Thyroid gland (tissue), 4 donors: ENCODE measurements around the gene CNRIP1. TPM values are rescaled to one million over a fixed set of nuclear protein-coding genes. Genes with fewer than 3 reads are reported as not detected.

Source experiments
- DNase-seq, 2 donors: peaks; one replicate each; pipeline ENCODE4 v3.0.0-alpha.2; 2019
- H3K27ac ChIP-seq, 3 donors: fragments of 200-600 bp; sonication (generic); 1 replicate in 2 of 3; 2 replicates in 1 of 3; pipeline ENCODE4 v1.5.1; 2016 to 2019; ENCODE audit warnings: mild to moderate bottlenecking in 1 of 3, moderate library complexity in 1 of 3
- H3K27me3 ChIP-seq: fragments of 200-600 bp; sonication (generic); one replicate; pipeline ENCODE4 v1.5.1; 2019
- H3K36me3 ChIP-seq, 2 donors: fragments of 200-600 bp; sonication (generic); one replicate each; pipeline ENCODE4 v1.5.1; 2016 to 2019
- H3K4me1 ChIP-seq, 2 donors: fragments of 200-600 bp; sonication (generic); one replicate each; pipeline ENCODE4 v1.5.1; 2017 to 2019
- H3K4me3 ChIP-seq, 3 donors: fragments of 200-600 bp; sonication (generic); replicated peaks in 1 of 3; 1 replicate in 2 of 3; 2 replicates in 1 of 3; pipeline ENCODE4 v1.5.1; 2016; ENCODE audit warnings: mild to moderate bottlenecking in 1 of 3
- H3K9me3 ChIP-seq: fragments of 200-600 bp; sonication (generic); one replicate; pipeline ENCODE4 v1.5.1; 2017
- POLR2A ChIP-seq, 2 donors: fragments of 450-650 bp; IDR thresholded peaks; one replicate each; pipeline ENCODE4 v1.6.1; 2017; ENCODE audit warnings: antibody characterized with exemption in 2 of 2, mild to moderate bottlenecking in 2 of 2, moderate library complexity in 1 of 2
- WGBS, 2 donors: methylation state at CpG; one replicate each; pipeline ENCODE4 v1.1.5; 2017; 5-methylcytosine and 5-hydroxymethylcytosine counted together
- intact Hi-C: fragments of 100-400 bp; cut with DNase I; formaldehyde crosslinking; loops from one replicate; pipeline ENCODE4 v1.15.1; 2023
- total RNA-seq, 4 donors: library from RNA; depleted of rRNA; stranded (reverse); fragments of >200 nt; gene quantifications; one replicate each; pipeline ENCODE4 v1.2.3, GENCODE V29; 2016
- TF ChIP-seq, protein P1 (sequence below), 6 experiments: fragments of 200-600 bp in 3 of 6; fragments of 450-650 bp in 3 of 6; sonication (generic) in 3 of 6; IDR thresholded peaks; one replicate each; pipeline ENCODE4 v1.5.1; 2016 to 2019; ENCODE audit warnings: antibody characterized with exemption in 6 of 6, mild to moderate bottlenecking in 2 of 6, inconsistent platforms in 1 of 6, moderate library complexity in 1 of 6

CNRIP1 gene
- total RNA-seq, 4 donors from 2014 or later, result 2.5 to 25.7 (median 17.1) TPM

- H3K4me3 ChIP-seq, result no peak overlapping the region
- DNase-seq, result no peak
- no peaks in the 10 kb centered on the region for H3K36me3 ChIP-seq
- no peaks in the 10 kb centered on the region for H3K27me3 ChIP-seq
- no peaks in the 10 kb centered on the region for H3K4me1 ChIP-seq
- intact Hi-C loops, result no loop called here
- 82 to 87% methylated on average over 6 of the region's 6 CpGs for WGBS, 2 donors
- H3K9me3 ChIP-seq, result no peaks in the 10 kb centered on the region
- TF ChIP-seq, protein P1, sequence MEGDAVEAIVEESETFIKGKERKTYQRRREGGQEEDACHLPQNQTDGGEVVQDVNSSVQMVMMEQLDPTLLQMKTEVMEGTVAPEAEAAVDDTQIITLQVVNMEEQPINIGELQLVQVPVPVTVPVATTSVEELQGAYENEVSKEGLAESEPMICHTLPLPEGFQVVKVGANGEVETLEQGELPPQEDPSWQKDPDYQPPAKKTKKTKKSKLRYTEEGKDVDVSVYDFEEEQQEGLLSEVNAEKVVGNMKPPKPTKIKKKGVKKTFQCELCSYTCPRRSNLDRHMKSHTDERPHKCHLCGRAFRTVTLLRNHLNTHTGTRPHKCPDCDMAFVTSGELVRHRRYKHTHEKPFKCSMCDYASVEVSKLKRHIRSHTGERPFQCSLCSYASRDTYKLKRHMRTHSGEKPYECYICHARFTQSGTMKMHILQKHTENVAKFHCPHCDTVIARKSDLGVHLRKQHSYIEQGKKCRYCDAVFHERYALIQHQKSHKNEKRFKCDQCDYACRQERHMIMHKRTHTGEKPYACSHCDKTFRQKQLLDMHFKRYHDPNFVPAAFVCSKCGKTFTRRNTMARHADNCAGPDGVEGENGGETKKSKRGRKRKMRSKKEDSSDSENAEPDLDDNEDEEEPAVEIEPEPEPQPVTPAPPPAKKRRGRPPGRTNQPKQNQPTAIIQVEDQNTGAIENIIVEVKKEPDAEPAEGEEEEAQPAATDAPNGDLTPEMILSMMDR (IDR thresholded peaks at IDR 0.05), result no peak
- no peak for TF ChIP-seq POLR2A (IDR thresholded peaks at IDR 0.05)
- H3K27ac ChIP-seq, result no peak overlapping the region
These were observed 26.0 kb downstream of the CNRIP1 start for GRCh38 chr2:68293755-68294154.

DNA sequence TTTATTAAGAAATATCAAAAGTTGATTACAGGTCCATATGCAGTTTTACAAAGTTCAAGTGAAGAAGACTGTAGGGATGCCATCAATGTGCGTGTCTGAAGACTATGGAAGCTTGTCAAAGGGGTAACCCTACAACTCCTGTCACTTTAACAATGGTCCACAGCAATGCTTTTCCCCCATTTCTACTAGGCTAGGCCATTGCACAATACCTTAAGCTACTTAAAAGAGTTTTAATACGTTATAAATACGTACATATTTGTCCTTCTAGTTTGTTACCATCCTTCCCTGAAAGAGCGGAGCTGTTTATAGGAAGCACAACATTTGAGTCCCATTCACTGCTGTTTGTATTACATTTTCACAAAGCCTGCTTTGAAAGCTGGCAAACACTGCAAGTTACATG is 26.7 kb downstream of the CNRIP1 start:
- no peak overlapping the region for H3K4me3 ChIP-seq
- intact Hi-C loops, result no loop called here
- H3K9me3 ChIP-seq, result no peaks in the 10 kb centered on the region
- H3K36me3 ChIP-seq, result no peaks in the 10 kb centered on the region
- TF ChIP-seq, protein P1 (IDR thresholded peaks at IDR 0.05), result no peak
- TF ChIP-seq POLR2A (IDR thresholded peaks at IDR 0.05), result no peak
- 92 to 93% methylated on average over 4 of the region's 4 CpGs for WGBS, 2 donors
- H3K27ac ChIP-seq, result no peak overlapping the region
- H3K4me1 ChIP-seq, result peaks cover 0 to 2% of the 10 kb centered on the region in 2 donors
- DNase-seq, result no peak
- no peaks in the 10 kb centered on the region for H3K27me3 ChIP-seq

DNA sequence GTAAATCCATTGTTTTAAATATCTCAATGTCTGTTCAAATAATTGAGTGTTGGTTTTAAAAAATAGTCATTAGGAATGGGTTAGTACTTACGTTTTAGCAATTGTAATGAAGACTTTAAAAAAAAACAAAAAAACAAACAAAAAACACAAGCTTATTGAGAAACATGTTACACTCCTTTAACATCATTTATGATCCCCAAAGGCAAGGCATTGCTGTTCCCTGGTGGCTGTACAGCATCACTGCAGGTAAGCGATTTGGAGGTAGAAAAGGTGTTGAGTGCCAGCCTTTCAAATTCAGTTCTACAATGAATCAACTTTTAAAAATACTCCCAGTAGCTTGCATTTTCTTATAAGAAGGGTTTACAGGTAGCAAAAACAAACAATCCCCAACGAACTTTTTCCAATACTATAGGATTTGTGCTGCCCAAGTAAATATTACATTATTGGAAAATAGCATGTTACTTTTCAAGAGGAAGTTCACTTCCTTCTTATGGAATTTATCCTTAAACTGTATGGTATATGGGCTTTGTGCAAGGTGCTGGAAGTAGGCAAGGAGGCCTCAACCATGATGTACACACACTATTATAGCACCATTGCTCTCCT is 27.5 kb downstream of the CNRIP1 start:
- intact Hi-C loops, result no loop called here
- no peak for TF ChIP-seq POLR2A (IDR thresholded peaks at IDR 0.05)
- TF ChIP-seq, protein P1 (IDR thresholded peaks at IDR 0.05), result peak; percentile 60 to 80 (median 72)
- H3K27me3 ChIP-seq, result no peaks in the 10 kb centered on the region
- no peaks in the 10 kb centered on the region for H3K36me3 ChIP-seq
- H3K9me3 ChIP-seq, result no peaks in the 10 kb centered on the region
- H3K27ac ChIP-seq, result no peak overlapping the region
- peak in 1 of 2 donors; percentile 11 for DNase-seq
- no peak overlapping the region for H3K4me3 ChIP-seq
- H3K4me1 ChIP-seq, result peaks cover 6 to 8% of the 10 kb centered on the region in 2 donors
- 24 to 39% methylated on average over 3 of the region's 3 CpGs for WGBS, 2 donors

DNA sequence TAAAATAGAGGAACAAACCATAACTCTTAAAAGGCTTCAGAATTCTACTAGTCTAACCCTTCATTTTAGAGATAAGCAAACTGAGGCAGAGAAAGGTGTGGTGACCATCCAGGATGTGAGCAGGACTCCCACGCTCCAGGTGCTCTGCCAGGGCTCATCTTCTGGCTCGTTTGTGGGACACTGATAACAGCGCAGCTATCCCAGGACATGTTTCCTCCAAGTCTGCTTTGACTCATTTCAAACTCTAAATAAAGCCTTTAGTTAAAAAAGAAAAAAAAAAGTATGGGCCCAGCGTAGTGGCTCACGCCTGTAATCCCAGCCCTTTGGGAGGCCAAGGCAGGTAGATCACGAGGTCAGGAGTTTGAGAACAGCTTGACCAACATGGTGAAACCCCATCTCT is 28.4 kb downstream of the CNRIP1 start:
- Histone ChIP-seq H3K27ac (no peak overlapping the region), H3K4me1 (peaks cover 6 to 8% of the 10 kb centered on the region in 2 donors), H3K4me3 (no peak overlapping the region), H3K27me3 (no peaks in the 10 kb centered on the region), H3K9me3 (no peaks in the 10 kb centered on the region), H3K36me3 (no peaks in the 10 kb centered on the region)
- WGBS, 2 donors, result 74 to 77% methylated on average over 6 of the region's 6 CpGs
- DNase-seq, result no peak
- intact Hi-C loops, result no loop called here
- no peak for TF ChIP-seq POLR2A (IDR thresholded peaks at IDR 0.05)
- TF ChIP-seq, protein P1 (IDR thresholded peaks at IDR 0.05), result no peak

GRCh38 chr2:68290901-68291300 is 28.8 kb downstream of the CNRIP1 start:
- H3K36me3 ChIP-seq, result no peaks in the 10 kb centered on the region
- no peaks in the 10 kb centered on the region for H3K9me3 ChIP-seq
- TF ChIP-seq, protein P1 (IDR thresholded peaks at IDR 0.05), result no peak
- TF ChIP-seq POLR2A (IDR thresholded peaks at IDR 0.05), result no peak
- no peak for DNase-seq
- H3K4me3 ChIP-seq, result no peak overlapping the region
- H3K4me1 ChIP-seq, result peaks cover 6 to 8% of the 10 kb centered on the region in 2 donors
- WGBS, 2 donors, result 57 to 62% methylated on average over 5 of the region's 5 CpGs
- H3K27ac ChIP-seq, result no peak overlapping the region
- H3K27me3 ChIP-seq, result no peaks in the 10 kb centered on the region
- intact Hi-C loops, result no loop called here
